K562 (cell line): Measurements from ENCODE around the gene SLC35E1. TPM values are rescaled to one million over a fixed set of nuclear protein-coding genes. Genes with fewer than 3 reads are reported as not detected.

ENCODE experiments used
- POLR2G ChIP-seq: fragments of 200-400 bp; formaldehyde crosslinking; IDR thresholded peaks from 2 replicates; pipeline ENCODE4 v1.6.1; 2017; ENCODE audit warnings: low read depth, mild to moderate bottlenecking, antibody characterized with exemption, low read length, moderate library complexity
- SLC30A9 ChIP-seq: fragments of 250-450 bp; sonication (Bioruptor Pico); IDR thresholded peaks from 2 replicates; pipeline ENCODE4 v1.8.0; 2022; ENCODE audit warnings: mild to moderate bottlenecking, moderate library complexity
- polyA plus RNA-seq, 8 experiments: library from polyadenylated mRNA; depleted of rRNA in 4 of 8; stranded (reverse) in 5 of 8; unstranded in 3 of 8; fragments of >200 nt; fragmentation: Nextera tagmentation in 2 of 8; fragmentation: Illumina TruSeq in 1 of 8; extraction: Ambion mirVana in 2 of 8; extraction: Trizol in 1 of 8; gene quantifications; 2 replicates each; pipeline versions ENCODE4 v1.2.1 to v1.2.3, GENCODE V29; 2011 to 2014; ENCODE audit warnings: inconsistent platforms in 1 of 8, missing spikeins in 1 of 8
- total RNA-seq, 7 experiments: library from RNA; depleted of rRNA in 6 of 7; stranded (reverse); fragments of >200 nt in 6 of 7; fragmentation: Illumina TruSeq in 2 of 7; extraction: Trizol in 2 of 7; gene quantifications; 2 replicates each; pipeline versions ENCODE4 v1.2.1 to v1.2.3, GENCODE V29; 2011 to 2021; ENCODE audit warnings: low replicate concordance in 1 of 7
- TF ChIP-seq, protein P1 (sequence below): IDR thresholded peaks from 3 replicates; pipeline ENCODE4 v1.6.1; 2011; ENCODE audit warnings: borderline replicate concordance, mild to moderate bottlenecking, moderate library complexity; ENCODE audit not compliant: insufficient read length; ENCODE audit errors: extremely low read depth
- TF ChIP-seq, protein P2 (sequence below), 3 experiments: fragments of 200-800 bp in 1 of 3; fragments of 250-450 bp in 1 of 3; fragments of 450-650 bp in 1 of 3; sonication (Bioruptor Pico) in 1 of 3; sonication (Bioruptor generic) in 1 of 3; formaldehyde crosslinking in 1 of 3; IDR thresholded peaks; 2 replicates each; pipeline versions ENCODE4 v1.6.1 to v1.8.0; 2016 to 2022; ENCODE audit warnings: mild to moderate bottlenecking in 2 of 3, missing genetic modification characterization in 2 of 3, missing compliant biosample characterization in 1 of 3, moderate library complexity in 1 of 3

The SLC35E1 gene
- total and polyA plus RNA-seq, 9 of the 15 experiments (the other 6 are each of a cell fraction or from before 2014, with no cell fraction given) = 15.0 to 40.1 (median 25.7) TPM

DNA sequence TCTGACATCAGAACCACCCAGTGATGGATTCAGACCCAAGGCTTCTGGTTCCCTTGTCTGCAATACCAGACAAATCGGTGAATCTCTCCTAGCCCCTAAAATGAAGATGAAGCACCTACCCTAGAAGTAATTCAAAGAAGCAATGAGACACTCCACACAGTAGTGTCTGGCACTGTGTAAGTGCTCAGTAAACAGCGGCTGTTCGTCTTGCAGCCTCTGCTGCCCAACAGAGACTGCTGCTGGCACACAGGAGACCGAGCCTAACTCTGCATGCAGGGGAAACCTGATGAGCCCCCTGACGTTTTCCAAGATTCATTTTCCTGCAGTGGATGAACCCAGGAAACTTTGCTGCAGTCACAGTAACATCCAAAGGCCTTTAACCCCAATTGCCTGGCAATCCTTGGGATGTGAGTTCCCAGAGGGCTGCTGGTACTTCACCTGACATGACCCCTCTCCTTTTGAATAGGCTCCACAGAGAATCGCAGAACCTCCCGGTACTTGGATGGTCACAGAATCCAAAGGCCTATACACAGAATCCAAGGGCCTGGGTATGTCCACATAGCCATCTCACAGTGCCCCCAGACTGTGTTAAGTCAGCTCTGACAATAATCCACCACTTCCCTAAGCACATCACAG lies 49.1 kb upstream of the SLC35E1 start (continued):
- TF ChIP-seq, protein P1, sequence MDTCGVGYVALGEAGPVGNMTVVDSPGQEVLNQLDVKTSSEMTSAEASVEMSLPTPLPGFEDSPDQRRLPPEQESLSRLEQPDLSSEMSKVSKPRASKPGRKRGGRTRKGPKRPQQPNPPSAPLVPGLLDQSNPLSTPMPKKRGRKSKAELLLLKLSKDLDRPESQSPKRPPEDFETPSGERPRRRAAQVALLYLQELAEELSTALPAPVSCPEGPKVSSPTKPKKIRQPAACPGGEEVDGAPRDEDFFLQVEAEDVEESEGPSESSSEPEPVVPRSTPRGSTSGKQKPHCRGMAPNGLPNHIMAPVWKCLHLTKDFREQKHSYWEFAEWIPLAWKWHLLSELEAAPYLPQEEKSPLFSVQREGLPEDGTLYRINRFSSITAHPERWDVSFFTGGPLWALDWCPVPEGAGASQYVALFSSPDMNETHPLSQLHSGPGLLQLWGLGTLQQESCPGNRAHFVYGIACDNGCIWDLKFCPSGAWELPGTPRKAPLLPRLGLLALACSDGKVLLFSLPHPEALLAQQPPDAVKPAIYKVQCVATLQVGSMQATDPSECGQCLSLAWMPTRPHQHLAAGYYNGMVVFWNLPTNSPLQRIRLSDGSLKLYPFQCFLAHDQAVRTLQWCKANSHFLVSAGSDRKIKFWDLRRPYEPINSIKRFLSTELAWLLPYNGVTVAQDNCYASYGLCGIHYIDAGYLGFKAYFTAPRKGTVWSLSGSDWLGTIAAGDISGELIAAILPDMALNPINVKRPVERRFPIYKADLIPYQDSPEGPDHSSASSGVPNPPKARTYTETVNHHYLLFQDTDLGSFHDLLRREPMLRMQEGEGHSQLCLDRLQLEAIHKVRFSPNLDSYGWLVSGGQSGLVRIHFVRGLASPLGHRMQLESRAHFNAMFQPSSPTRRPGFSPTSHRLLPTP = no peak
- TF ChIP-seq POLR2G (no peak), SLC30A9 (CRISPR knock-in tag) (no peak)
- TF ChIP-seq, protein P2, sequence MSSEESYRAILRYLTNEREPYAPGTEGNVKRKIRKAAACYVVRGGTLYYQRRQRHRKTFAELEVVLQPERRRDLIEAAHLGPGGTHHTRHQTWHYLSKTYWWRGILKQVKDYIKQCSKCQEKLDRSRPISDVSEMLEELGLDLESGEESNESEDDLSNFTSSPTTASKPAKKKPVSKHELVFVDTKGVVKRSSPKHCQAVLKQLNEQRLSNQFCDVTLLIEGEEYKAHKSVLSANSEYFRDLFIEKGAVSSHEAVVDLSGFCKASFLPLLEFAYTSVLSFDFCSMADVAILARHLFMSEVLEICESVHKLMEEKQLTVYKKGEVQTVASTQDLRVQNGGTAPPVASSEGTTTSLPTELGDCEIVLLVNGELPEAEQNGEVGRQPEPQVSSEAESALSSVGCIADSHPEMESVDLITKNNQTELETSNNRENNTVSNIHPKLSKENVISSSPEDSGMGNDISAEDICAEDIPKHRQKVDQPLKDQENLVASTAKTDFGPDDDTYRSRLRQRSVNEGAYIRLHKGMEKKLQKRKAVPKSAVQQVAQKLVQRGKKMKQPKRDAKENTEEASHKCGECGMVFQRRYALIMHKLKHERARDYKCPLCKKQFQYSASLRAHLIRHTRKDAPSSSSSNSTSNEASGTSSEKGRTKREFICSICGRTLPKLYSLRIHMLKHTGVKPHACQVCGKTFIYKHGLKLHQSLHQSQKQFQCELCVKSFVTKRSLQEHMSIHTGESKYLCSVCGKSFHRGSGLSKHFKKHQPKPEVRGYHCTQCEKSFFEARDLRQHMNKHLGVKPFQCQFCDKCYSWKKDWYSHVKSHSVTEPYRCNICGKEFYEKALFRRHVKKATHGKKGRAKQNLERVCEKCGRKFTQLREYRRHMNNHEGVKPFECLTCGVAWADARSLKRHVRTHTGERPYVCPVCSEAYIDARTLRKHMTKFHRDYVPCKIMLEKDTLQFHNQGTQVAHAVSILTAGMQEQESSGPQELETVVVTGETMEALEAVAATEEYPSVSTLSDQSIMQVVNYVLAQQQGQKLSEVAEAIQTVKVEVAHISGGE (CRISPR knock-in tag; IDR thresholded peaks at IDR 0.05) = no peak
